Eye (tissue), 1 donor: ENCODE data around the gene ZNF792.
"Not testable (repeated sequence)": the region's sequence is repeated elsewhere in the genome, so short reads cannot be mapped to it uniquely, and the experiment has no call there.

Experiments
- DNase-seq: peaks from one replicate; pipeline ENCODE4 v3.0.0-alpha.2; 2015

Gene ZNF792

GRCh38 chr19:34998777-34999497 lies 34.9 kb upstream of the ZNF792 start:
- no peak for DNase-seq

- not testable (repeated sequence) for DNase-seq
Measured at GRCh38 chr19:34998224-34998623, 34.2 kb upstream of the ZNF792 start.

GRCh38 chr19:34997071-34997617 lies 33.1 kb upstream of the ZNF792 start:
- no peak for DNase-seq

GRCh38 chr19:34995551-34995950 lies 31.5 kb upstream of the ZNF792 start:
- DNase-seq = no peak

GRCh38 chr19:34994643-34995541 lies 30.9 kb upstream of the ZNF792 start:
- no peak for DNase-seq

- no peak for DNase-seq
Measured at GRCh38 chr19:34994286-34994642, 30.2 kb upstream of the ZNF792 start.

- not testable (repeated sequence) for DNase-seq
Measured at GRCh38 chr19:34992582-34992981, 28.6 kb upstream of the ZNF792 start.

- DNase-seq = no peak
Measured at GRCh38 chr19:34991542-34992333, 27.7 kb upstream of the ZNF792 start.

- no peak for DNase-seq
Measured at GRCh38 chr19:34990578-34991192, 26.7 kb upstream of the ZNF792 start.

GRCh38 chr19:34989298-34989697 lies 25.3 kb upstream of the ZNF792 start:
- no peak for DNase-seq

- no peak for DNase-seq
Measured at GRCh38 chr19:34988119-34988518, 24.1 kb upstream of the ZNF792 start.

GRCh38 chr19:34985249-34986022 lies 21.4 kb upstream of the ZNF792 start:
- DNase-seq = peak; percentile 8

GRCh38 chr19:34984287-34984686 lies 20.3 kb upstream of the ZNF792 start:
- no peak for DNase-seq

GRCh38 chr19:34983786-34984185 lies 19.8 kb upstream of the ZNF792 start:
- DNase-seq = no peak

- no peak for DNase-seq
Measured at GRCh38 chr19:34982275-34982674, 18.2 kb upstream of the ZNF792 start.

- DNase-seq = no peak
Measured at GRCh38 chr19:34979819-34980640, 16.0 kb upstream of the ZNF792 start.

GRCh38 chr19:34976611-34977010 lies 12.6 kb upstream of the ZNF792 start:
- DNase-seq = no peak

GRCh38 chr19:34975056-34975455 lies 11.0 kb upstream of the ZNF792 start:
- DNase-seq = no peak

- DNase-seq = no peak
Measured at GRCh38 chr19:34974646-34975045, 10.6 kb upstream of the ZNF792 start.

GRCh38 chr19:34972163-34972705 lies 8.2 kb upstream of the ZNF792 start:
- no peak for DNase-seq
